Cardiac muscle cell (in vitro differentiated cells and primary cell): ENCODE data around the gene RASAL2. TPM values are rescaled to one million over a fixed set of nuclear protein-coding genes. Genes with fewer than 3 reads are reported as not detected.

Experiments
- DNase-seq, 2 donors: peaks; one replicate each; pipeline versions ENCODE4 v3.0.0 to v3.0.0-alpha.2; 2010 to 2017; ENCODE audit warnings: low read depth in 1 of 2, low spot score in 1 of 2
- H3K27ac ChIP-seq: fragments of 200-600 bp; sonication (generic); 2 replicates; pipeline ENCODE4 v1.5.1; 2016
- H3K27me3 ChIP-seq: fragments of 200-600 bp; sonication (generic); 2 replicates; pipeline ENCODE4 v1.6.0; 2016; ENCODE audit warnings: control low read depth
- H3K36me3 ChIP-seq: fragments of 200-600 bp; sonication (generic); 2 replicates; pipeline ENCODE4 v1.5.1; 2016; ENCODE audit warnings: control low read depth
- H3K4me1 ChIP-seq: fragments of 200-600 bp; sonication (generic); 2 replicates; pipeline ENCODE4 v1.8.1; 2017; ENCODE audit warnings: low read depth, mild to moderate bottlenecking, mixed run types
- H3K4me3 ChIP-seq: fragments of 200-600 bp; sonication (generic); 2 replicates; pipeline ENCODE4 v1.5.1; 2016; ENCODE audit warnings: mild to moderate bottlenecking
- H3K9me3 ChIP-seq: fragments of 200-600 bp; sonication (generic); 2 replicates; pipeline ENCODE4 v1.5.1; 2017; ENCODE audit warnings: low read depth, mild to moderate bottlenecking, control low read depth
- polyA plus RNA-seq: library from polyadenylated mRNA; unstranded; fragments of >200 nt; fragmentation: Nextera tagmentation; extraction: Ambion mirVana; gene quantifications from 2 replicates; pipeline ENCODE4 v1.2.1, GENCODE V29; 2016
- total RNA-seq: library from RNA; depleted of rRNA; stranded (reverse); fragments of >200 nt; gene quantifications from 2 replicates; pipeline ENCODE4 v1.2.3, GENCODE V29; 2016
- TF ChIP-seq, protein P1 (sequence below): IDR thresholded peaks from 2 replicates; pipeline ENCODE4 v1.5.1; 2012; ENCODE audit warnings: low read depth, mild to moderate bottlenecking, low read length

The RASAL2 gene
- total and polyA plus RNA-seq, 2 experiments from 2014 or later = 11.2 to 35.3 TPM

DNA sequence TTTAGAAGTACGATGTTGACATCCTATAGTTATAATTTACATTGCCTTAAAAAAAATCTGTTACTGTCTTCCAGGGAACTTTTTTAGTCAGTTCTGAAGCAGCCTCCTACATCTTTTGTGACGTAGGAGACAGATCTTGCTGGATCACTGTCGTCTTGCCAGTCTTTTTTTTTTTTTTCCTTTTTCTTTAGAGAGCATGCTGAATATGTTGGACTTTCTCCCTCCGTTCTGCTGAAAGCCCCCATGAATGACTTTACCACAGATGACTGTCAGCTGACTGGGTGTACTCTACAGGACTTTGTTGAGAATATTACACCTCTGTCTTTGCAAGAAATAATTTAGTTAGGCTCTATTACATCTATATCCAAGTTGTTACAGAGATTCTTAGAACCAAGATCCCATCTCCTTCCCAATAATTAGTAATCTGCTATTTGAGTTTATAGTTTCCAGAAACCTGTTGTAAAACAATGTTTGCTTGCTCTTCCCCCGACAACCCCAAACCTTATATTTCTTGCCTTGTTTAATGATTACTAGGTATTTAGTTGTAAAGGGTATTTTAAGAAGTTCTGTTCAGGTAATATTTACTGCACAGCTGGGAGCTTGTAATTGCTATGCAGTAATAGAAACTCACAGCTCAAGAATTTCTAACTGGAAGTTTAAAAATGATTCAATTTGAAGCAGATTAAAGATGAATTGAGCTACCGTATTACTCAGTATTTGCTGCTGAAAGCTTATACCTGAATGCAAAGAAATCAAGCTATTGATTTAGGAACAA lies 61.8 kb downstream of the RASAL2 start:
- Histone ChIP-seq H3K4me1 (peaks cover 6% of the 10 kb centered on the region), H3K27ac (no peak overlapping the region), H3K9me3 (no peaks in the 10 kb centered on the region), H3K27me3 (no peaks in the 10 kb centered on the region), H3K4me3 (no peak overlapping the region), H3K36me3 (no peaks in the 10 kb centered on the region)
- DNase-seq = peak in 1 of 2 donors; percentile 48
- TF ChIP-seq, protein P1, sequence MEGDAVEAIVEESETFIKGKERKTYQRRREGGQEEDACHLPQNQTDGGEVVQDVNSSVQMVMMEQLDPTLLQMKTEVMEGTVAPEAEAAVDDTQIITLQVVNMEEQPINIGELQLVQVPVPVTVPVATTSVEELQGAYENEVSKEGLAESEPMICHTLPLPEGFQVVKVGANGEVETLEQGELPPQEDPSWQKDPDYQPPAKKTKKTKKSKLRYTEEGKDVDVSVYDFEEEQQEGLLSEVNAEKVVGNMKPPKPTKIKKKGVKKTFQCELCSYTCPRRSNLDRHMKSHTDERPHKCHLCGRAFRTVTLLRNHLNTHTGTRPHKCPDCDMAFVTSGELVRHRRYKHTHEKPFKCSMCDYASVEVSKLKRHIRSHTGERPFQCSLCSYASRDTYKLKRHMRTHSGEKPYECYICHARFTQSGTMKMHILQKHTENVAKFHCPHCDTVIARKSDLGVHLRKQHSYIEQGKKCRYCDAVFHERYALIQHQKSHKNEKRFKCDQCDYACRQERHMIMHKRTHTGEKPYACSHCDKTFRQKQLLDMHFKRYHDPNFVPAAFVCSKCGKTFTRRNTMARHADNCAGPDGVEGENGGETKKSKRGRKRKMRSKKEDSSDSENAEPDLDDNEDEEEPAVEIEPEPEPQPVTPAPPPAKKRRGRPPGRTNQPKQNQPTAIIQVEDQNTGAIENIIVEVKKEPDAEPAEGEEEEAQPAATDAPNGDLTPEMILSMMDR = no peak

DNA sequence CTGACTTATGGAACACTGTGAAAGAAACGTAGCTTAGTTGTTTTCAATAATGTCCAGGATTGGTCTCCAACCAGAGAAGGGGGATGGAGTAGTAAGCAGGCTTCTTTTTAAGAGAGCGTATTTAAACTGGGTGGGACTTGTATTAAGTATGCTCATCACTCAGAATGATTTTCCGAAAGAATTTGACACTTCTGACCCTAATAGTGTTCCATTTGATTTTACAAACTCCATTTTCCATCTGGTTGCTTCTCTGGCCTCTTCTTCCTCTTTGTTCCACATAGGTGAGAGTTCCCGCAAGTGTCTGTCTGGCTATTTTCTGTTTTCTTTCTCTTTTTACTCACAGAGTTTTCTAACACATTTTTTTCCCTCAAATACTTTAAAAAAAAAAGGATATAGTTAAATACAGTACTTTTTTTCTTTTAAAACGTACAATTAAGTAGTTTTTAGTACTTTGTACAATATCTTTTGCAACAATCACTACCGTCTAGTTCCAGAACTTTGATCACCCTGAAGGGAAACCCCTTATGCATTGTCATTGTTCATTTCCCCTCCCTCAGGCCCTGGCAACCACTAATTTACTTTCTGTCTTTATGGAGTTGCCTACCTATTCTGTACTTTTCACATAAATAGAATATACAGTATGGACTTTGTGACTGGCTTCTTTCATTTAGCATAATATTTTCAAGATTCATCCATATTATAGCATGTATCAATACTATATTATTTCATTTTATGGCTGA lies 67.0 kb downstream of the RASAL2 start:
- TF ChIP-seq, protein P1 = no peak
- H3K27ac ChIP-seq = no peak overlapping the region

DNA sequence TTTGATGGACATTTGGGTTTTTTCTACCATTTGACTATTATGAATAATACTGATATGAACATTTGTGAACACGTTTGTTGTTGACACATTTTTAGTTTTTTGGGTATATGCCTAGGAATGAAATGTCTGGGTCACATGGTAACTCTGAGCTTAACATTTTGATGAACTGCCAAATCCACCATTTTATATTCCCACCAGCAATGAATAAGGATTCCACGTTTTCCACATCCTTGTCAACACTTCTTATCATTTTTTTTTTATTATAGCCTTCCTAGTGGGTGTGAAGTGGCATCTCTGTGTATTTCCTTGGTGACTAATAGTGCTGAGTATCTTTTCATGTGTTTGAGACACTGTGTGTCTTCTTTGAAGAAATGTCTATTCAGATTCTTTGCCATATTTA lies 67.6 kb downstream of the RASAL2 start:
- TF ChIP-seq, protein P1 = no peak
- H3K36me3 ChIP-seq = no peaks in the 10 kb centered on the region
- H3K9me3 ChIP-seq = no peaks in the 10 kb centered on the region
- peaks cover 6% of the 10 kb centered on the region for H3K4me1 ChIP-seq
- no peak overlapping the region for H3K4me3 ChIP-seq
- no peak overlapping the region for H3K27ac ChIP-seq
- H3K27me3 ChIP-seq = no peaks in the 10 kb centered on the region
- DNase-seq = peak in 1 of 2 donors; percentile 74

More for the DNA sequence above, 67.0 kb downstream of the RASAL2 start:
- peaks cover 6% of the 10 kb centered on the region for H3K4me1 ChIP-seq
- H3K9me3 ChIP-seq = no peaks in the 10 kb centered on the region
- no peak overlapping the region for H3K4me3 ChIP-seq
- no peak for DNase-seq
- H3K36me3 ChIP-seq = no peaks in the 10 kb centered on the region
- H3K27me3 ChIP-seq = no peaks in the 10 kb centered on the region

DNA sequence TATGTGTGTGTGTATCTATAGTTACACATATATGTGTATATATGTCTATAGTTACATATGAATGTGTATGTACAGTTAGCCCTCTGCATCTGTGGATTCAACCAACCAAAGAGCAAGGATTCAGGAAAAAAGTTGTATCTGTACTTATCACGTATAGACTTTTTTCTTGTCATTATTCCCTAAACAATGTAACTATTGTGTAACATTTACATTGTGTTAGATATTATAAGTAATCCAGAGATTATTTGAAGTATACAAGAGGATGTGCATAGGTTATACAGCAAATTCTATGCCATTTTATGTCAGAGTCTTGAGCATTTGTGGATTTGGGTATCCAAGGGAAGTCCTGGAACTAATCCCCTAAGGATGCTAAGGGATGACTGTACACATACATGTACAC lies 71.3 kb downstream of the RASAL2 start:
- peak overlapping the region; percentile 6 for H3K27ac ChIP-seq
- TF ChIP-seq, protein P1 = no peak

DNA sequence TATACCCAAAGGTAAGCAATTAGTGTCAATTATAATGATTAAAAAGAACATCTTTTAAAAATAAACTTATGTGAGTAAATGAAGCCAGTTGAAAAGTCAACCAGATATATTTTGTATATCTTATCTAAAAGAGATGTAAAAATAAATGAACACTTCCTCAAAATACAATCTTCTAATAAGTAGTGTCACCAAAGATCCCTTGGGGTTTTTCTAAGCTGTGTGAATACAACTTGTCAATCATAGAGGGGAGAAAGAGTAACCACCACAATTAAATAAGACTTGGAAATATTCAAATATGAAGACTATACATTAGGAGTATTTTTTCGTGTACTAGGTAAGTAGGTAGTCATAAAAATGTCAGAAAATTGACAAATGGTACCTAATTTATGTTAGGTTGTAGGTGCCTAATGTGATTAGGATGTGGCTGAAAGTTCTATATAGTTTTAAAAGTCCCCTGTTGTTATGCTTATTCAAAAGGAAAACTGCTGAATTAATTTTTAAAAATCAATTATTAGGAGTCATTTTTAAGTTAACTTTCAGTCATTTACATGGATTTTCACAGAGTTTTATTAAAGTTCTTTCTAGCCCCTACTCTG lies 72.6 kb downstream of the RASAL2 start:
- Histone ChIP-seq H3K4me1 (peaks cover 11% of the 10 kb centered on the region), H3K9me3 (no peaks in the 10 kb centered on the region), H3K27ac (no peak overlapping the region), H3K4me3 (no peak overlapping the region), H3K36me3 (no peaks in the 10 kb centered on the region), H3K27me3 (no peaks in the 10 kb centered on the region)
- DNase-seq = no peak
- TF ChIP-seq, protein P1 = no peak

More for the DNA sequence above, 71.3 kb downstream of the RASAL2 start:
- H3K9me3 ChIP-seq = no peaks in the 10 kb centered on the region
- H3K4me3 ChIP-seq = no peak overlapping the region
- no peaks in the 10 kb centered on the region for H3K36me3 ChIP-seq
- peaks cover 11% of the 10 kb centered on the region for H3K4me1 ChIP-seq
- H3K27me3 ChIP-seq = no peaks in the 10 kb centered on the region
- DNase-seq = no peak
